ENCODE measurements around the gene LENG8.
"Not testable (repeated sequence)": the region's sequence is repeated elsewhere in the genome, so short reads cannot be mapped to it uniquely, and the experiment has no call there.

LENG8 gene

DNA sequence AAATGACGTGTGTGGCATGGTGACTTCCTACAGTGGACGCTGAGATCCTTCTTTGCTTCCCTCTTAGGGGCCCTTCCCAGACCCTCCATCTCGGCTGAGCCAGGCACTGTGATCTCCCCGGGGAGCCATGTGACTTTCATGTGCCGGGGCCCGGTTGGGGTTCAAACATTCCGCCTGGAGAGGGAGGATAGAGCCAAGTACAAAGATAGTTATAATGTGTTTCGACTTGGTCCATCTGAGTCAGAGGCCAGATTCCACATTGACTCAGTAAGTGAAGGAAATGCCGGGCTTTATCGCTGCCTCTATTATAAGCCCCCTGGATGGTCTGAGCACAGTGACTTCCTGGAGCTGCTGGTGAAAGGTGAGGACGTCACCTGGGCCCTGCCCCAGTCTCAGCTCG lies 58.8 kb downstream of the LENG8 start:
- Histone ChIP-seq H3K4me1 (ENCODE audit: insufficient read depth, low read length, severe bottlenecking) (no peaks in the 10 kb centered on the region), H3K27ac (ENCODE audit: low read depth, low read length, poor library complexity, severe bottlenecking) (no peak overlapping the region), H3K9me3 (ENCODE audit: low read length) (no peaks in the 10 kb centered on the region), H3K27me3 (ENCODE audit: insufficient read depth, low read length) (no peaks in the 10 kb centered on the region), H3K9me2 (ENCODE audit: low read depth, low read length) (no peaks in the 10 kb centered on the region), H4K20me1 (ENCODE audit: insufficient read depth, low read length) (no peaks in the 10 kb centered on the region), H3K9ac (ENCODE audit: low read length) (no peak overlapping the region), H3K36me3 (ENCODE audit: insufficient read depth, low read length) (no peaks in the 10 kb centered on the region), H3K4me2 (ENCODE audit: low read length) (no peak overlapping the region), H3K79me2 (ENCODE audit: insufficient read depth, low read length) (no peaks in the 10 kb centered on the region), H3K4me3 (ENCODE audit: low read depth, low read length, poor library complexity, severe bottlenecking) (no peak overlapping the region), H3F3A (ENCODE audit: insufficient read depth, low read length) (no peaks in the 10 kb centered on the region), H2AFZ (ENCODE audit: low read length) (no peak overlapping the region)
- TF ChIP-seq, protein P1, sequence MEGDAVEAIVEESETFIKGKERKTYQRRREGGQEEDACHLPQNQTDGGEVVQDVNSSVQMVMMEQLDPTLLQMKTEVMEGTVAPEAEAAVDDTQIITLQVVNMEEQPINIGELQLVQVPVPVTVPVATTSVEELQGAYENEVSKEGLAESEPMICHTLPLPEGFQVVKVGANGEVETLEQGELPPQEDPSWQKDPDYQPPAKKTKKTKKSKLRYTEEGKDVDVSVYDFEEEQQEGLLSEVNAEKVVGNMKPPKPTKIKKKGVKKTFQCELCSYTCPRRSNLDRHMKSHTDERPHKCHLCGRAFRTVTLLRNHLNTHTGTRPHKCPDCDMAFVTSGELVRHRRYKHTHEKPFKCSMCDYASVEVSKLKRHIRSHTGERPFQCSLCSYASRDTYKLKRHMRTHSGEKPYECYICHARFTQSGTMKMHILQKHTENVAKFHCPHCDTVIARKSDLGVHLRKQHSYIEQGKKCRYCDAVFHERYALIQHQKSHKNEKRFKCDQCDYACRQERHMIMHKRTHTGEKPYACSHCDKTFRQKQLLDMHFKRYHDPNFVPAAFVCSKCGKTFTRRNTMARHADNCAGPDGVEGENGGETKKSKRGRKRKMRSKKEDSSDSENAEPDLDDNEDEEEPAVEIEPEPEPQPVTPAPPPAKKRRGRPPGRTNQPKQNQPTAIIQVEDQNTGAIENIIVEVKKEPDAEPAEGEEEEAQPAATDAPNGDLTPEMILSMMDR (IDR thresholded peaks at IDR 0.05; ENCODE audit: low read length): no peak
- no peak for TF ChIP-seq EZH2 (IDR thresholded peaks at IDR 0.05; ENCODE audit: borderline replicate concordance, low read length)

DNA sequence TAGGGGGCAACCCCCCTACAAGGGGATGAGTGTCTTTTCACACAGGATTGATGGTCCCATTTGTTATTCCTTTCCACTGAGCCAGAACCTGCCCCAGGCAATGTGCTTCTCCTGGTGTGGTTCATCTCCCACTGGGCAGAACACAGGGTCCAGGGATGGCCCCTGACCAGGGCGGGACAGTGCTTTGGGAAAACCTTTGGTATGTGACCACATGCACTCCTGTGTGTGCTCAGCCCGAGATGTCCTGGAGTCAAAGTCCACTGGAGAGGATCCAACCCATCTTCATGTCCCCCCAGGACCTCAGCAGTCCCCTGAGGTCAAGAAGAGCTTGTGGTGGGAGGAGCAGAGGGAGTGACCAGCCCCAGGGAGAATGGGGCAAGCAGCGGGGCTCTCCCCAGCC lies 59.5 kb downstream of the LENG8 start:
- H3K9ac ChIP-seq (ENCODE audit: low read length); H3F3A ChIP-seq (ENCODE audit: insufficient read depth, low read length); H3K4me3 ChIP-seq (ENCODE audit: low read depth, low read length, poor library complexity, severe bottlenecking); H4K20me1 ChIP-seq (ENCODE audit: insufficient read depth, low read length); H3K9me3 ChIP-seq (ENCODE audit: low read length); H3K9me2 ChIP-seq (ENCODE audit: low read depth, low read length); H2AFZ ChIP-seq (ENCODE audit: low read length); H3K36me3 ChIP-seq (ENCODE audit: insufficient read depth, low read length); H3K27me3 ChIP-seq (ENCODE audit: insufficient read depth, low read length); H3K4me1 ChIP-seq (ENCODE audit: insufficient read depth, low read length, severe bottlenecking); H3K4me2 ChIP-seq (ENCODE audit: low read length); H3K79me2 ChIP-seq (ENCODE audit: insufficient read depth, low read length); H3K27ac ChIP-seq (ENCODE audit: low read depth, low read length, poor library complexity, severe bottlenecking): not testable (repeated sequence)

DNA sequence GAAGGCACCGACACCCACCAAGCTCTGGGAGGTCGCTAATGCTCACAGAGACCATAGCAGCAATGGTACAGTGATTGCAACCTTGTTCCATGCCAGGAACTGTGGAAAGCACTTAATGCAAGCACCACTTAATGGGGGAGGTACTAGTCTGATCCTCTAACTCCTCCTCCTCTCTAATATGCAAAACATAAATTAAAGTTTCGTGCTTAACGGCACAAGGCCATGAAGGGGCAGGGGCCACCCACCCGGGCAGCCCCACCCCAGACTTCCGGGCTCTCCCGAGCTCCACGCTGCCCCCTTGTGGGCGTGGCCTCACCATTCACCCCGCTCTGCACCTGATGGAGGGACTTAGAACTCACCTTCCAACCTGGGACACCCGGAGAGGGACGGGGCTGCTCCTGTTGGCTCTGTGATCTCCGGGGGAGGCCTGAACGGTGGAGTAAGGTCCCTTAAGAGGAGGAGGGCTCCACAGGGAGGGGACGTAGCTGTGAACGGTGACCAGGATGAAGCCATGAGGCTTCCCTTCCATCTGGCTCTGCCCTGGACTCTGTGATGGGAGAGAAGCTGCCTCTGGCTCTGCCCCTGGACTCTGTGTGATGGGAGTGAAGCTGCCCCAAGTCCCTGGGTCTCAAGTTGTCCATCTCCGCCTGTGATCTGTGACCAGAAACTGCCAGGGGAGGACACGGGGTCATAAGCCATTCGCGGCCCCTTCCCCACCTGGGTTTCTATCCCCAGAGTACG lies 60.4 kb downstream of the LENG8 start:
- H3K4me2 ChIP-seq (ENCODE audit: low read length); H3F3A ChIP-seq (ENCODE audit: insufficient read depth, low read length); H3K36me3 ChIP-seq (ENCODE audit: insufficient read depth, low read length); H3K27ac ChIP-seq (ENCODE audit: low read depth, low read length, poor library complexity, severe bottlenecking); H3K9me3 ChIP-seq (ENCODE audit: low read length); H2AFZ ChIP-seq (ENCODE audit: low read length); H3K4me3 ChIP-seq (ENCODE audit: low read depth, low read length, poor library complexity, severe bottlenecking); H3K9me2 ChIP-seq (ENCODE audit: low read depth, low read length); H3K79me2 ChIP-seq (ENCODE audit: insufficient read depth, low read length); H3K4me1 ChIP-seq (ENCODE audit: insufficient read depth, low read length, severe bottlenecking); H3K9ac ChIP-seq (ENCODE audit: low read length); H3K27me3 ChIP-seq (ENCODE audit: insufficient read depth, low read length); H4K20me1 ChIP-seq (ENCODE audit: insufficient read depth, low read length): not testable (repeated sequence)
